ENCODE results near the gene UBR7.
"Not testable (repeated sequence)": the region's sequence is repeated elsewhere in the genome, so short reads cannot be mapped to it uniquely, and the experiment has no call there.

UBR7 gene

DNA sequence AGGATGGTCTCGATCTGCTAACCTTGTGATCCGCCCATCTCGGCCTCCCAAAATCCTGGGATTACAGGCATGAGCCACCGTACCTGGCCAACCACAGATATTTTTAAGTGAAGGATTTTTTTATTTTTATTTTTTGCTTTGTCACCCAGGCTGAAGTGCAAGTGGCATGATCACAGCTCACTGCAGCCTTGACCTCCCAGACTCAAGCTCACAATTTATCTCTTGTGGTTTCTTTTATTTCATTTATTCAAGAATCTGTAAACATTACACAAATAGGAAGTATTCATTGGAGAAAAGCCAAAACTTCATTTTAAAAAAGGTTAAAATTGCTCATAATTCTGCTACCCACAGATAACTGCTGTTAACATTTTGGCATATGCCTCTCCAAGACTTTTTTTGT lies 35.7 kb upstream of the UBR7 start:
- Histone ChIP-seq H4K20me1 (ENCODE audit: insufficient read depth, low read length) (no peaks in the 10 kb centered on the region), H3K4me2 (ENCODE audit: low read length) (no peak overlapping the region), H3K9ac (ENCODE audit: low read length) (no peak overlapping the region), H3K4me1 (ENCODE audit: insufficient read depth, low read length, severe bottlenecking) (no peaks in the 10 kb centered on the region), H3K9me2 (ENCODE audit: low read depth, low read length) (no peaks in the 10 kb centered on the region), H2AFZ (ENCODE audit: low read length) (no peak overlapping the region), H3K27me3 (ENCODE audit: insufficient read depth, low read length) (0 out of 2 replicates have a peak, but pooled peaks cover 6% of the 10 kb centered on the region), H3K4me3 (ENCODE audit: low read depth, low read length, poor library complexity, severe bottlenecking) (no peak overlapping the region), H3K9me3 (ENCODE audit: low read length) (no peaks in the 10 kb centered on the region), H3K36me3 (ENCODE audit: insufficient read depth, low read length) (no peaks in the 10 kb centered on the region), H3K79me2 (ENCODE audit: insufficient read depth, low read length) (no peaks in the 10 kb centered on the region), H3K27ac (ENCODE audit: low read depth, low read length, poor library complexity, severe bottlenecking) (no peak overlapping the region), H3F3A (ENCODE audit: insufficient read depth, low read length) (no peaks in the 10 kb centered on the region)
- TF ChIP-seq, protein P1, sequence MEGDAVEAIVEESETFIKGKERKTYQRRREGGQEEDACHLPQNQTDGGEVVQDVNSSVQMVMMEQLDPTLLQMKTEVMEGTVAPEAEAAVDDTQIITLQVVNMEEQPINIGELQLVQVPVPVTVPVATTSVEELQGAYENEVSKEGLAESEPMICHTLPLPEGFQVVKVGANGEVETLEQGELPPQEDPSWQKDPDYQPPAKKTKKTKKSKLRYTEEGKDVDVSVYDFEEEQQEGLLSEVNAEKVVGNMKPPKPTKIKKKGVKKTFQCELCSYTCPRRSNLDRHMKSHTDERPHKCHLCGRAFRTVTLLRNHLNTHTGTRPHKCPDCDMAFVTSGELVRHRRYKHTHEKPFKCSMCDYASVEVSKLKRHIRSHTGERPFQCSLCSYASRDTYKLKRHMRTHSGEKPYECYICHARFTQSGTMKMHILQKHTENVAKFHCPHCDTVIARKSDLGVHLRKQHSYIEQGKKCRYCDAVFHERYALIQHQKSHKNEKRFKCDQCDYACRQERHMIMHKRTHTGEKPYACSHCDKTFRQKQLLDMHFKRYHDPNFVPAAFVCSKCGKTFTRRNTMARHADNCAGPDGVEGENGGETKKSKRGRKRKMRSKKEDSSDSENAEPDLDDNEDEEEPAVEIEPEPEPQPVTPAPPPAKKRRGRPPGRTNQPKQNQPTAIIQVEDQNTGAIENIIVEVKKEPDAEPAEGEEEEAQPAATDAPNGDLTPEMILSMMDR (IDR thresholded peaks at IDR 0.05; ENCODE audit: low read length), result no peak
- TF ChIP-seq EZH2 (IDR thresholded peaks at IDR 0.05; ENCODE audit: borderline replicate concordance, low read length), result no peak

DNA sequence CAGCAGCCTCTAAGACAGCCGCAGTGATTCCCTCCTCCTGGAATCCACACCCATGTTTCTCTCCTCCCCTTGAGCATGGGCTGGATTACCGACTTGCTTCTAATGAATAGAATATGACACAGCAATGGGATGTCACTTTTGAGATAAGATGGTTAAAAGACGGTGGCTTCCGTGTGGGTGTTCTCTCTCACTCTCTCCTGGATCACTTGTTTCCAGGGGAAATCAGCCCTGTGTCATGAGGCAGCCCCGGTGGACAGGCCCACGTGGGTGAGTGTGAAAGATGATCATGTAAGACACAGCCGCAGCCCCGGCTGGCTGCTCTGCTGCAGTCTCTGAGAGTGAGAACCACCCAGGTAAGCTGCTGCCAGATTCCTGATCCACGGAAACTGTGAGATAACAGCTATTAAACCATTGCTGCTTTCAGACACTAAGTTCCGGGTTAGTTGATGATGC lies 33.1 kb upstream of the UBR7 start:
- H3K4me2 ChIP-seq (ENCODE audit: low read length), result no peak overlapping the region
- H3K4me3 ChIP-seq (ENCODE audit: low read depth, low read length, poor library complexity, severe bottlenecking), result no peak overlapping the region
- H3F3A ChIP-seq (ENCODE audit: insufficient read depth, low read length), result no peaks in the 10 kb centered on the region
- H3K36me3 ChIP-seq (ENCODE audit: insufficient read depth, low read length), result no peaks in the 10 kb centered on the region
- H3K27ac ChIP-seq (ENCODE audit: low read depth, low read length, poor library complexity, severe bottlenecking), result no peak overlapping the region
- H3K79me2 ChIP-seq (ENCODE audit: insufficient read depth, low read length), result no peaks in the 10 kb centered on the region
- no peak overlapping the region for H3K9ac ChIP-seq (ENCODE audit: low read length)
- H3K9me3 ChIP-seq (ENCODE audit: low read length), result no peaks in the 10 kb centered on the region
- H3K9me2 ChIP-seq (ENCODE audit: low read depth, low read length), result no peaks in the 10 kb centered on the region
- H3K27me3 ChIP-seq (ENCODE audit: insufficient read depth, low read length), result 0 out of 2 replicates have a peak, but pooled peaks cover 6% of the 10 kb centered on the region
- no peak overlapping the region for H2AFZ ChIP-seq (ENCODE audit: low read length)
- TF ChIP-seq EZH2 (IDR thresholded peaks at IDR 0.05; ENCODE audit: borderline replicate concordance, low read length), result no peak
- TF ChIP-seq, protein P1 (IDR thresholded peaks at IDR 0.05; ENCODE audit: low read length), result no peak
- no peaks in the 10 kb centered on the region for H4K20me1 ChIP-seq (ENCODE audit: insufficient read depth, low read length)
- no peaks in the 10 kb centered on the region for H3K4me1 ChIP-seq (ENCODE audit: insufficient read depth, low read length, severe bottlenecking)

DNA sequence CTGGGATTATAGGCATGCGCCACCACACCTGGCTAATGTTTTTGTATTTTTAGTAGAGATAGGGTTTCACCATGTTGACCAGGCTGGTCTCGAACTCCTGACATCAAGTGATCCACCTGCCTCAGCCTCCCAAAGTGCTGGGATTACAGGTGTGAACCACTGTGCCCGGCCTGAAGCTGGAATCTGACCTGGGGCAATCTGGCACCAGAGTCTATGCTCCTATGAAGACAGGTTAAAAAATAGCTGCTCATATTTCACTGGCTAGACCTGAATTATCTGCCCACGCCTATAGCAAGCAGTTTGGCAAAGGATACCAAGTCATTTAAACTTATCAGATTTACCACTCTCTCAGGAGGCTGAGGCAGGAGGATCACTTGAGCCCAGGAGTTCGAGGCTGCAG lies 32.3 kb upstream of the UBR7 start:
- H3F3A ChIP-seq (ENCODE audit: insufficient read depth, low read length); H3K9me3 ChIP-seq (ENCODE audit: low read length); H3K79me2 ChIP-seq (ENCODE audit: insufficient read depth, low read length); H3K27ac ChIP-seq (ENCODE audit: low read depth, low read length, poor library complexity, severe bottlenecking); H3K4me1 ChIP-seq (ENCODE audit: insufficient read depth, low read length, severe bottlenecking); H2AFZ ChIP-seq (ENCODE audit: low read length); H3K4me3 ChIP-seq (ENCODE audit: low read depth, low read length, poor library complexity, severe bottlenecking); H3K27me3 ChIP-seq (ENCODE audit: insufficient read depth, low read length); H3K36me3 ChIP-seq (ENCODE audit: insufficient read depth, low read length); H3K4me2 ChIP-seq (ENCODE audit: low read length); H4K20me1 ChIP-seq (ENCODE audit: insufficient read depth, low read length); H3K9ac ChIP-seq (ENCODE audit: low read length); H3K9me2 ChIP-seq (ENCODE audit: low read depth, low read length): not testable (repeated sequence)

DNA sequence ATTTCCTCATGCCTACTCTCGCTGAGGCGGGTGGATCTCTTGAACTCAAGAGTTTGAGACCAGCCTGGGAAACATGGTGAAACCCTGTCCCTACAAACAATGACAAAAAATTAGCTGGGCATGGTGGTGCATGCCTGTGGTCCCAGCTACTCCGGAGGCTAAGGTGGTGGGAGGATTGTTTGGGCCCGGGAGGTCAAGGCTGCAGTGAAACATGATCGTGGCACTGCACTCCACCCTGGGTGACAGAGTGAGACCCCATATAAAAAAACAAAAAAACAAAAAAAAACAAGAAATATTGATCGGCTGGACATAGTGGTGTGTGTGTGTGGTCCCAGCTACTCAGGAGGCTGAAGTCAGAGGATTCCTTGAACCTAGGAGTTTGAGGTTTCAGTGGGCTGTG lies 31.6 kb upstream of the UBR7 start:
- no peaks in the 10 kb centered on the region for H3K9me3 ChIP-seq (ENCODE audit: low read length)
- no peaks in the 10 kb centered on the region for H3K9me2 ChIP-seq (ENCODE audit: low read depth, low read length)
- H3F3A ChIP-seq (ENCODE audit: insufficient read depth, low read length), result no peaks in the 10 kb centered on the region
- no peak overlapping the region for H3K4me2 ChIP-seq (ENCODE audit: low read length)
- H3K36me3 ChIP-seq (ENCODE audit: insufficient read depth, low read length), result no peaks in the 10 kb centered on the region
- H3K9ac ChIP-seq (ENCODE audit: low read length), result no peak overlapping the region
- no peak overlapping the region for H2AFZ ChIP-seq (ENCODE audit: low read length)
- H3K4me1 ChIP-seq (ENCODE audit: insufficient read depth, low read length, severe bottlenecking), result no peaks in the 10 kb centered on the region
- H3K4me3 ChIP-seq (ENCODE audit: low read depth, low read length, poor library complexity, severe bottlenecking), result no peak overlapping the region
- H3K79me2 ChIP-seq (ENCODE audit: insufficient read depth, low read length), result no peaks in the 10 kb centered on the region
- TF ChIP-seq, protein P1 (IDR thresholded peaks at IDR 0.05; ENCODE audit: low read length), result no peak
- no peak for TF ChIP-seq EZH2 (IDR thresholded peaks at IDR 0.05; ENCODE audit: borderline replicate concordance, low read length)
- no peak overlapping the region for H3K27ac ChIP-seq (ENCODE audit: low read depth, low read length, poor library complexity, severe bottlenecking)
- no peaks in the 10 kb centered on the region for H4K20me1 ChIP-seq (ENCODE audit: insufficient read depth, low read length)
- H3K27me3 ChIP-seq (ENCODE audit: insufficient read depth, low read length), result 0 out of 2 replicates have a peak, but pooled peaks cover 6% of the 10 kb centered on the region

All from OCI-LY1 (cell line).